ENCODE data around the gene CLDN7.

- no peak for TF ChIP-seq CTCF (IDR thresholded peaks at IDR 0.05; ENCODE audit: poor library complexity)
- no peak for TF ChIP-seq EZH2phosphoT487 (IDR thresholded peaks at IDR 0.05; ENCODE audit: low read depth, severe bottlenecking, unreplicated experiment)
- TF ChIP-seq EZH2 (IDR thresholded peaks at IDR 0.05; ENCODE audit: borderline replicate concordance): no peak
Measured at GRCh38 chr17:7236808-7237207, 25.5 kb downstream of the CLDN7 start.
